Effector memory CD4-positive, alpha-beta T cell (primary cell): ENCODE data around the gene SCN2A.

Experiments used
- DNase-seq, 3 donors: peaks; one replicate each; pipeline ENCODE4 v3.0.0-alpha.2; 2020
- H3K27ac ChIP-seq: 2 replicates; pipeline ENCODE4 v1.7.0; 2013; ENCODE audit warnings: mild to moderate bottlenecking, low read length, moderate library complexity; ENCODE audit not compliant: insufficient read depth, poor library complexity, severe bottlenecking
- H3K27me3 ChIP-seq: replicated peaks from 2 replicates; pipeline ENCODE4 v1.7.0; 2013; ENCODE audit warnings: mild to moderate bottlenecking, low read length; ENCODE audit not compliant: insufficient read depth, control insufficient read depth, poor library complexity, severe bottlenecking
- H3K36me3 ChIP-seq: 2 replicates; pipeline ENCODE4 v1.7.0; 2013; ENCODE audit warnings: mild to moderate bottlenecking, low read length, moderate library complexity; ENCODE audit not compliant: control insufficient read depth, insufficient read depth
- H3K4me1 ChIP-seq: 2 replicates; pipeline ENCODE4 v1.7.0; 2013; ENCODE audit warnings: low read length, mild to moderate bottlenecking; ENCODE audit not compliant: control insufficient read depth, insufficient read depth, poor library complexity, severe bottlenecking
- H3K4me3 ChIP-seq: 2 replicates; pipeline ENCODE4 v1.7.0; 2013; ENCODE audit warnings: low read length, low read depth, mild to moderate bottlenecking; ENCODE audit not compliant: insufficient read depth, poor library complexity, severe bottlenecking
- H3K9me3 ChIP-seq: 2 replicates; pipeline ENCODE4 v1.7.0; 2013; ENCODE audit warnings: mild to moderate bottlenecking, low read length, moderate library complexity; ENCODE audit not compliant: control insufficient read depth

The SCN2A gene

GRCh38 chr2:165425556-165425955 lies 186.3 kb downstream of the SCN2A start:
- no peaks in the 10 kb centered on the region for H3K27me3 ChIP-seq
- no peak overlapping the region for H3K27ac ChIP-seq
- no peaks in the 10 kb centered on the region for H3K4me1 ChIP-seq
- no peaks in the 10 kb centered on the region for H3K9me3 ChIP-seq
- DNase-seq, result no peak
- no peaks in the 10 kb centered on the region for H3K36me3 ChIP-seq
- H3K4me3 ChIP-seq, result no peak overlapping the region

DNA sequence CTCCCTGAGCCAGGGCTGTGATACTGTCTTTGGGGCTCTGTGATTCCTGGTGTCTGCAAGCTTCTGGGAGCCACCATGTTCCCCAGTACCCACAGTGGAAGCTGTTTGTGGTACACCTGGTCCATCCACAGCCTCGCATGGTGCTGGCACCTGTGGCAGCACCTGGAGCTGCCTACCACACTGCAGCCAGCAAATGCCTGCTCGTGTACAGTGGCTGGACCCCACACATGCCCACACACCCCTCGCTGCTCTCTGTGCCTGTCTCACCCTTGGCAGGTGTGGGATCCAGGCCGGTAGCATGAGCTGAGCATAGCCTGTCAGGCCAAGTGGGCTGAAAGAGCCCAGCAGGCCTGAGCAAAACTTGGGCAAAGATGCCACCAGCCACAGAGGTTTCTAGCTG lies 188.5 kb downstream of the SCN2A start:
- Histone ChIP-seq H3K27me3 (no peaks in the 10 kb centered on the region), H3K4me3 (no peak overlapping the region), H3K9me3 (no peaks in the 10 kb centered on the region), H3K36me3 (no peaks in the 10 kb centered on the region), H3K27ac (no peak overlapping the region), H3K4me1 (no peaks in the 10 kb centered on the region)
- DNase-seq, result no peak

GRCh38 chr2:165428926-165429325 lies 189.7 kb downstream of the SCN2A start:
- DNase-seq, result no peak
- no peak overlapping the region for H3K4me3 ChIP-seq
- no peak overlapping the region for H3K27ac ChIP-seq
- H3K36me3 ChIP-seq, result no peaks in the 10 kb centered on the region
- no peaks in the 10 kb centered on the region for H3K4me1 ChIP-seq
- no peaks in the 10 kb centered on the region for H3K9me3 ChIP-seq
- H3K27me3 ChIP-seq, result no peaks in the 10 kb centered on the region

GRCh38 chr2:165431014-165431413 lies 191.8 kb downstream of the SCN2A start:
- Histone ChIP-seq H3K4me1 (no peaks in the 10 kb centered on the region), H3K36me3 (no peaks in the 10 kb centered on the region), H3K27ac (no peak overlapping the region), H3K27me3 (no peaks in the 10 kb centered on the region), H3K4me3 (no peak overlapping the region), H3K9me3 (no peaks in the 10 kb centered on the region)
- no peak for DNase-seq

DNA sequence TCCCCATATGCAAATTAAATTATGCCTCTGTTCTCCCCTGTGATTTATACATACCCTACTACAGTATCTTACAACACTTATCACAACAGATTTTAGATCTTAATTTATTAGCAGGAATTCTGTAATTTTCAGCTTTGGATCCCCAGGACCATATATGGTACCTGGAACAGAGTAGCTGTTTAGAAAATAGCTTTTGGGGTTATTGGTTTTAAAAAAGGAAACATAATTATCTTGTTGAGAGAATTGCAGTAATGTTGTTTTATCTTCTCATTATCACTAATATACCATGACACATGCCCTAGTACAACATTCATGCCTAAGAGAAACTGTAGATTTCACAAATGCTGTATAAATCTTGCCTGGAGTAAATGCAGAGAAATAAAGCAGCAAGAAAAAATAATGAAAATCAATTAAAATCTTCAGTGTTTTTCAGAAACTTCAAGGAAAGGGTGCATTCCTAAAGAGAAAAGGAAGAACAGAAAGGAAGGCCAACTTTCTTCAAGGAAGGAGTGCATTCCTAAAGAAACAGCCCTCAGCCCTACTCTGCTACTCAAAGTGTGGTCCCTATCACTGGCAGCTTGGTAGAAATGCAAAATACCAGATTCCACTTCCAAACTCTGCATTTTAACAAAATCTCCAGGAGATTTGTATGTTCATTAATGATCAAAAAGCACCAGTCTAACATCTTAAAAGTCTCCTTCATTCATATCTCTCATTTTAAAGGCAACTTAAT lies 193.2 kb downstream of the SCN2A start:
- no peak overlapping the region for H3K27ac ChIP-seq
- H3K9me3 ChIP-seq, result no peaks in the 10 kb centered on the region
- no peaks in the 10 kb centered on the region for H3K4me1 ChIP-seq
- no peaks in the 10 kb centered on the region for H3K27me3 ChIP-seq
- no peak for DNase-seq
- H3K36me3 ChIP-seq, result no peaks in the 10 kb centered on the region
- no peak overlapping the region for H3K4me3 ChIP-seq

- Histone ChIP-seq H3K36me3 (no peaks in the 10 kb centered on the region), H3K27me3 (no peaks in the 10 kb centered on the region), H3K4me1 (no peaks in the 10 kb centered on the region), H3K27ac (no peak overlapping the region), H3K9me3 (no peaks in the 10 kb centered on the region), H3K4me3 (no peak overlapping the region)
- no peak for DNase-seq
Observed at GRCh38 chr2:165434865-165435496, 195.8 kb downstream of the SCN2A start.

DNA sequence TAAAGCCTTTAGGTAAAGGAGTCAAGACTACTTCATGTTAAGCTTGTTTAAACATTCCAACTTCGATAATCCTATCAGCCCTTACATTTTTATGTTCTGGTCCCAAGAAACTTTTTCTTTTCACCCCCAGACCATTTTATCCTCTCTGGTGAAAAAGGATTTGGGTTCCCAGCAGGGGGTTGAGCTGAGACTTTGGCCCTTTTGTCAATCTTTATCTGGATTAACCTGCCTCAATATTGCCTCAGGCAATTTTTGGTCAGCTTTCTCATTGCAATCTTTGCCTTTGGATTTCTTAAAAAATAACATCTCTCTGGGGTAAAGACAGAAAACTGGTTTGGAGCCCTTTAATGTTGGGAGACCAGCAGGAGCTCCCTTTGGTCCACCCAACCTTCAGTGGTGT lies 196.4 kb downstream of the SCN2A start:
- H3K4me3 ChIP-seq, result no peak overlapping the region
- H3K9me3 ChIP-seq, result no peaks in the 10 kb centered on the region
- H3K4me1 ChIP-seq, result no peaks in the 10 kb centered on the region
- no peak for DNase-seq
- H3K27me3 ChIP-seq, result no peaks in the 10 kb centered on the region
- H3K27ac ChIP-seq, result no peak overlapping the region
- no peaks in the 10 kb centered on the region for H3K36me3 ChIP-seq

- no peaks in the 10 kb centered on the region for H3K27me3 ChIP-seq
Observed at GRCh38 chr2:165436559-165436958, 197.3 kb downstream of the SCN2A start.

GRCh38 chr2:165440367-165440766 lies 201.2 kb downstream of the SCN2A start:
- H3K36me3 ChIP-seq, result no peaks in the 10 kb centered on the region
- DNase-seq, result no peak
- H3K27me3 ChIP-seq, result no peaks in the 10 kb centered on the region
- H3K9me3 ChIP-seq, result no peaks in the 10 kb centered on the region
- H3K4me3 ChIP-seq, result no peak overlapping the region
- no peak overlapping the region for H3K27ac ChIP-seq
- no peaks in the 10 kb centered on the region for H3K4me1 ChIP-seq

More at GRCh38 chr2:165436559-165436958, 197.3 kb downstream of the SCN2A start:
- H3K4me1 ChIP-seq, result no peaks in the 10 kb centered on the region
- H3K27ac ChIP-seq, result no peak overlapping the region
- H3K9me3 ChIP-seq, result no peaks in the 10 kb centered on the region
- H3K36me3 ChIP-seq, result no peaks in the 10 kb centered on the region
- no peak for DNase-seq
- no peak overlapping the region for H3K4me3 ChIP-seq
